Transverse colon (tissue), 4 donors: Measurements from ENCODE around the gene ZNF333.

Experiments used
- CTCF ChIP-seq, 5 experiments: fragments of 200-600 bp in 3 of 5; fragments of 450-650 bp in 2 of 5; sonication (generic) in 3 of 5; IDR thresholded peaks; 1 replicate in 2 of 5; 2 replicates in 3 of 5; pipeline ENCODE4 v1.5.1; 2016 to 2017; ENCODE audit warnings: antibody characterized with exemption in 5 of 5, inconsistent platforms in 3 of 5, mild to moderate bottlenecking in 2 of 5, moderate library complexity in 1 of 5
- EP300 ChIP-seq: sonication (generic); formaldehyde crosslinking; IDR thresholded peaks from one replicate; pipeline ENCODE4 v1.6.1; 2017; ENCODE audit warnings: antibody characterized with exemption, low read depth
- POLR2A ChIP-seq: fragments of 450-650 bp; IDR thresholded peaks from one replicate; pipeline ENCODE4 v1.6.1; 2016; ENCODE audit warnings: antibody characterized with exemption, mild to moderate bottlenecking, moderate library complexity
- POLR2AphosphoS5 ChIP-seq, 3 donors: sonication (generic); formaldehyde crosslinking; IDR thresholded peaks; one replicate each; pipeline ENCODE4 v1.6.1; 2016; ENCODE audit warnings: antibody characterized with exemption in 3 of 3

- TF ChIP-seq CTCF (IDR thresholded peaks at IDR 0.05) (no peak), POLR2A (no peak), POLR2AphosphoS5 (IDR thresholded peaks at IDR 0.05) (no peak), EP300 (no peak)
Measured at GRCh38 chr19:14694641-14695266, 4.9 kb downstream of the ZNF333 start.
